GM21786 (cell line): Measurements from ENCODE around the gene PAQR9.

ENCODE experiments used
- ATAC-seq: cut with Tn5 transposase; IDR thresholded peaks from one replicate; pipeline ENCODE4 v1.9.1; 2021; ENCODE audit not compliant: unreplicated experiment

The PAQR9 gene

GRCh38 chr3:142951794-142952193 is 11.7 kb downstream of the PAQR9 start:
- no peak for ATAC-seq

- ATAC-seq, result no peak
Measured at GRCh38 chr3:142950972-142951371, 12.5 kb downstream of the PAQR9 start.

GRCh38 chr3:142947799-142948575 is 15.5 kb downstream of the PAQR9 start:
- no peak for ATAC-seq

GRCh38 chr3:142947352-142947751 is 16.1 kb downstream of the PAQR9 start:
- no peak for ATAC-seq

GRCh38 chr3:142946861-142947260 is 16.6 kb downstream of the PAQR9 start:
- ATAC-seq, result no peak

- ATAC-seq, result no peak
Measured at GRCh38 chr3:142945023-142945422, 18.5 kb downstream of the PAQR9 start.

- ATAC-seq, result no peak
Measured at GRCh38 chr3:142944342-142944741, 19.1 kb downstream of the PAQR9 start.

- no peak for ATAC-seq
Measured at GRCh38 chr3:142943870-142944269, 19.6 kb downstream of the PAQR9 start.

GRCh38 chr3:142943349-142943748 is 20.1 kb downstream of the PAQR9 start:
- ATAC-seq, result no peak

GRCh38 chr3:142941373-142942123 is 21.9 kb downstream of the PAQR9 start:
- ATAC-seq, result no peak

GRCh38 chr3:142940472-142940871 is 23.0 kb downstream of the PAQR9 start:
- peak; percentile 61 for ATAC-seq

- no peak for ATAC-seq
Measured at GRCh38 chr3:142940000-142940399, 23.5 kb downstream of the PAQR9 start.

- ATAC-seq, result no peak
Measured at GRCh38 chr3:142935963-142936362, 27.5 kb downstream of the PAQR9 start.

- ATAC-seq, result no peak
Measured at GRCh38 chr3:142934887-142935269, 28.6 kb downstream of the PAQR9 start.

GRCh38 chr3:142934128-142934886 is 29.2 kb downstream of the PAQR9 start:
- ATAC-seq, result no peak

- ATAC-seq, result peak; percentile 62
Measured at GRCh38 chr3:142931222-142931621, 32.3 kb downstream of the PAQR9 start.

GRCh38 chr3:142930463-142930862 is 33.0 kb downstream of the PAQR9 start:
- no peak for ATAC-seq

GRCh38 chr3:142929890-142930289 is 33.6 kb downstream of the PAQR9 start:
- no peak for ATAC-seq

GRCh38 chr3:142929109-142929508 is 34.4 kb downstream of the PAQR9 start:
- ATAC-seq, result peak; percentile 57

- ATAC-seq, result no peak
Measured at GRCh38 chr3:142926368-142926944, 37.0 kb downstream of the PAQR9 start.

- ATAC-seq, result no peak
Measured at GRCh38 chr3:142925140-142925539, 38.3 kb downstream of the PAQR9 start.
